GM19043 (cell line): ENCODE results near the gene CCDC78.

Experiments
- ATAC-seq: cut with Tn5 transposase; IDR thresholded peaks from one replicate; pipeline ENCODE4 v1.9.1; 2021; ENCODE audit warnings: low read depth; ENCODE audit not compliant: unreplicated experiment

The CCDC78 gene

DNA sequence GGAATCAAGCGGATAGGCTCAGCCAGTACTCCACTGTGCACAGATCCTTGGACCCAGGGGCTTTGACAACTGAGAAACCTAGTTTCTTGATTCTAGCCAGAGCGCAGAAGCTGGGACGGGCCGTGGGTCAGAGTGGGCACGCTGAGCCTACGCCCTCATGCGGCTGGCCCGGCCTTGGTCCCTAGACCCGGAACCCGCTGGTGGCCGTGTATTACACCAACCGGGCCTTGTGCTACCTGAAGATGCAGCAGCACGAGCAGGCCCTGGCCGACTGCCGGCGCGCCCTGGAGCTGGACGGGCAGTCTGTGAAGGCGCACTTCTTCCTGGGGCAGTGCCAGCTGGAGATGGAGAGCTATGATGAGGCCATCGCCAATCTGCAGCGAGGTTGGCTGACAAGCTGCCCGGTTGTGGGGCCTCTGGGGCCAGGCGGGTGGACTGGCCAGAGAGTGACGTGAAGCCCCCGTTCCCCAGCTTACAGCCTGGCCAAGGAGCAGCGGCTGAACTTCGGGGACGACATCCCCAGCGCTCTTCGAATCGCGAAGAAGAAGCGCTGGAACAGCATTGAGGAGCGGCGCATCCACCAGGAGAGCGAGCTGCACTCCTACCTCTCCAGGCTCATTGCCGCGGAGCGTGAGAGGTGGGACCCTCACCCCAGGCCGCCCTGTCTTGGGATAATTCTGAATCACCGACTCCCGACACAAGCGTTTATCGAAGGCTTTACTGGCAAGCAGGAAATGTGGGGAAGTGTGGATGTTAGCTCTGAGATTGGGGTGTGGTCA lies 45.1 kb downstream of the CCDC78 start:
- ATAC-seq, result no peak

DNA sequence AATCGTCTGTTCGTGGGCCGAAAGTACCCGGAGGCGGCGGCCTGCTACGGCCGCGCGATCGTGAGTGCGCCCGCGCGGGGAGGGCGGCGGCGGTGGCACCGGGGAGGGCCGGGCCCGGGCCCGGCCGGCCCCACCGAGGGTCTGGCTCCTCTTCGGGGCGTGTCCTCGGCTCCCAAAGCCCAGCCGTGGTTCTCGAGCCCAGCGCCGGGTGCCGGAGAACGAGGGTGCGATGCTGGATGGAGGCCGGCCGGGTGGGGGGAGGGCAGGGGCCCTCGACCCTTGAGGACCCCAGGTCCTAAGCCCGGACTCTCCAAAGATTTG lies 45.7 kb downstream of the CCDC78 start:
- ATAC-seq, result no peak

DNA sequence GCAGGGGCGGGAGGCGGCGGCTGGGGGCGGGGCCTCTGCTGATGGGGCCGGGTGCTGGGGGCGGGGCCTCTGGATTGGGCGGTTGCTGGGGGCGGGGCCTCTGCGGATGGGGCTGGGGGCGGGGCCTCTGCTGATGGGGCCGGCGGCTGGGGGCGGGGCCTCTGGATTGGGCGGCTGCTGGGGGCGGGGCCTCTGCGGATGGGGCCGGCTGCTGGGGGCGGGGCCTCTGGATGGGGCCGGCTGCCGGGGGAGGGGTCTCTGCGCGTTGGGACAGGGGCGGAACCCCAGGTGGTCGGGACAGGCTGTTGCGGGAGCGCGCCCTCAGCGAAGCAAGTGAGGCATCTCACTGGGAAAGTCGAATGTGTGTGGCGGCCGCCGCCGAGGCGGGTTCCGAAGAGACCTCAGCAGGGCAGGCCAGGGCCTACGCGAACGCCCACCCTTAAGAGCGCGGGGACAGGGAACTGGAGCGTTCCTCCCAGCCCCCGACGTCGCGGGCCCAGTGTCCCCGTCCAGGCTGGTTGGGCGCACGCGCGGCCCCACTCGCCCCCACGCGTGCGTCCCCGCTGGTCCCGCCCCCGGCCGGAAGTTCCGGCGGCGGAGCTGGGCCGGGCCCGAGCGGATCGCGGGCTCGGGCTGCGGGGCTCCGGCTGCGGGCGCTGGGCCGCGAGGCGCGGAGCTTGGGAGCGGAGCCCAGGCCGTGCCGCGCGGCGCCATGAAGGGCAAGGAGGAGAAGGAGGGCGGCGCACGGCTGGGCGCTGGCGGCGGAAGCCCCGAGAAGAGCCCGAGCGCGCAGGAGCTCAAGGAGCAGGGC lies 46.2 kb downstream of the CCDC78 start, which contains the start of gene STUB1:
Gene STUB1 (plus strand): TSS at position 597 of the 811 bp plus-strand sequence. CDS start 116 bp downstream, at position 713.
- peak; percentile 39 for ATAC-seq

- ATAC-seq, result no peak
Observed at GRCh38 chr16:678858-679813, 47.1 kb downstream of the CCDC78 start.

DNA sequence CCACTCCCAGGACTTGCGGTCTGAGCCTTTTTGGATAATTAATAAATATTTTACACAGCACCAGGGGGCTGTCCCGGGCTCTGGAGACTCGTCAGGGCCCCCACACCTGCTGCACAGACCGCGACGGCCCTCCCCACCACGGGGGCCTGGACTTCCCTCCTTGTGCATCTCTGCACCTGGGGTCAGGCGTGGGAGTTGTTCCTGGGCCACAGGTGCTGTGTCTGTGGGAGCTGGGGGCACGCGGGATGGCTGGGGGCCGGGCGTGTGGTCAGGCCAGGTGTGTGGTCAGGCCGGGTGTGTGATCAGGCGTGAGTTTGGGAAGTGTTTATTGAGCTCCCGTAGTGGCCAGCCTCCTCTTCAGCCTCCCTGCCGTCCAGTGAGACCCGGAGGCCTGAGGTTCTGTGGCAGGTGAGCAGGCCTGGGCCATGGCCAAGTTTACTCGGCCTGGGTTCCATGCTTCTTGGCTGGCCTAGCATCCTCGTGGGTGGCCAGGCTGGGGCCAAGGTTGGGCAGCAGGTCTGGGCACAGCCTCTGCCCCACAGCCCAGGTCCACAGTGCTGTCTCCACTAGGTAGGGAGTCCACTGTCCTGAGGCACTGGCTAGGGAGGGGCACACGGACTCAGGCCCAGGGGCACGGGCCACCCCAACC lies 47.9 kb downstream of the CCDC78 start:
- ATAC-seq, result no peak

DNA sequence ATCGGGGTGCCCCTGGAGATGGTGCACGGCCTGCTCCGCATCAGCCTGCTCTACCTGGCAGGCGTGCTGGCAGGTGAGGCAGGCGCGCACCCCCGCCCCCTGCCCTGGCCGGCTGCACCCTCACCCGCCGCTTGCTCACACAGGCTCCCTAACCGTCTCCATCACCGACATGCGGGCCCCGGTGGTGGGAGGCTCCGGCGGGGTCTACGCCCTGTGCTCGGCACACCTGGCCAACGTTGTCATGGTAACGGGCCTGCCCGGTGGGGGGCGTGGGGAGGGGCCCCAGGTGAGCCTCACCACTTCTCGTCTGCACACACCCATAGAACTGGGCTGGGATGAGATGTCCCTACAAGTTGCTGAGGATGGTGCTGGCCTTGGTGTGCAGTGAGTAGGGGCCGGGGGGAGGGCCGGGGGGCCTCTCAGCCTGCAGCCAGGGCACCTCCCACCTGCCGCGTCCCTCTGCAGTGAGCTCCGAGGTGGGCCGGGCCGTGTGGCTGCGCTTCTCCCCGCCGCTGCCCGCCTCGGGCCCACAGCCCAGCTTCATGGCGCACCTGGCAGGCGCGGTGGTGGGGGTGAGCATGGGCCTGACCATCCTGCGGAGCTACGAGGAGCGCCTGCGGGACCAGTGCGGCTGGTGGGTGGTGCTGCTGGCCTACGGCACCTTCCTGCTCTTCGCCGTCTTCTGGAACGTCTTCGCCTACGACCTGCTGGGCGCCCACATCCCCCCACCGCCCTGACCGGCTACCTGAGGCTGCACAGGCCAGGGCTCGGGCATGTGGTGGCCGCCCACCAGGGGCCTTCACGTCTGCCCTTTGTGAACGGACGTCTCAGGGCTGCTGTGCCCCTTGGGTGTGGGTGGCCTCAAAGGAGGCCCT lies 48.7 kb downstream of the CCDC78 start:
- no peak for ATAC-seq

DNA sequence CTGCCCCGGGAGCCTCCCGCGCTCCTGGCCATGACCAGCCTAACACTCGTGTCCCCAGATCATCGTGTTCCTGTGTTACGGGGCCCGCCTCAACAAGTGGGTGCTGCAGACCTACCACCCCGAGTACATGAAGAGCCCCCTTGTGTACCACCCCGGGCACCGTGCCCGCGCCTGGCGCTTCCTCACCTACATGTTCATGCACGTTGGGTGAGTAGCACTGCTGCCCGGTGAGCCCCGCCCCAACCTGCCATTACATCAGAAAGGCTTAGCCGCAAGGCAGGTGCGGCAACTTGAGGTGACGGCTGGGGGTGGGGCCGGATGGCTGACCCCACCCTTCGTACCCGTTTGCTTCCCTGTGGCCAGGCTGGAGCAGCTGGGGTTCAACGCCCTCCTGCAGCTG lies 49.3 kb downstream of the CCDC78 start:
- no peak for ATAC-seq

GRCh38 chr16:676565-676902 lies 49.7 kb downstream of the CCDC78 start:
- no peak for ATAC-seq

- ATAC-seq, result no peak
Observed at GRCh38 chr16:675884-676564, 50.2 kb downstream of the CCDC78 start.

GRCh38 chr16:674968-675883 lies 51.0 kb downstream of the CCDC78 start, which contains the start of gene RHBDL1:
TSS of gene RHBDL1 (plus strand) at chr16:675671. CDS start at chr16:675791, 120 bp downstream.
- ATAC-seq, result no peak

DNA sequence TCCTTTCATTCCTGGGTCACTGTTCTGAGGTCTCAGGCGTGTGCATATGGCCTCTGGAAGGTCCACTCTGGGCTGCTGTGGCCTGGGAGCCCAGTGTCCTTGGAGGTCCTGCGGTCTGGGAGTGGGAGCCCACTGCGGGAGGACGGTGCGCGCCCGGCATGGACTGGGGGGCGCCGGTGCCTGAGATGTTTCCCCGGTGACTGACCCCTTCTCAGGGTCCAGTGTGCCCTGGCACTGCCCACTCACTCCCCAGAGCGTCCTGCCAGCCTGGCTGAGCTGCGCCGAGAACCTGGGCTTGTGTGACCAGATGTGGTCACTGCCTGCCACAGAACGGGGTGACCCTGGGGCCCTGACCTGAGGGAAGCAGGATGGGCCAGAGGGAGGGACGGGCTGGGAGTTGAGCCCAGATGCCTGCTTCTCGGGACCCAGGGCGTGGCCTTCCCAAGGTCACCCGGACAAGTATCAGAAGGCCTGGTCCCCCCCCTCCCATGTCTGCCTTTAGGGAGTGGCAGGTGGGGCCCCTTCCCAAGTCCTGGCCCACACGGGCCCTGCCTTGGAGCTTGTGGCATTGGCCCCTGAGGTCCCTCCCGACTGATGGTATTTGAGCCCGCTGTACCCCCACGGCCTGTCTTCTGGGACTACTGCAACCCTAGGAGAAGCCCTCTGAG lies 51.9 kb downstream of the CCDC78 start:
- no peak for ATAC-seq

DNA sequence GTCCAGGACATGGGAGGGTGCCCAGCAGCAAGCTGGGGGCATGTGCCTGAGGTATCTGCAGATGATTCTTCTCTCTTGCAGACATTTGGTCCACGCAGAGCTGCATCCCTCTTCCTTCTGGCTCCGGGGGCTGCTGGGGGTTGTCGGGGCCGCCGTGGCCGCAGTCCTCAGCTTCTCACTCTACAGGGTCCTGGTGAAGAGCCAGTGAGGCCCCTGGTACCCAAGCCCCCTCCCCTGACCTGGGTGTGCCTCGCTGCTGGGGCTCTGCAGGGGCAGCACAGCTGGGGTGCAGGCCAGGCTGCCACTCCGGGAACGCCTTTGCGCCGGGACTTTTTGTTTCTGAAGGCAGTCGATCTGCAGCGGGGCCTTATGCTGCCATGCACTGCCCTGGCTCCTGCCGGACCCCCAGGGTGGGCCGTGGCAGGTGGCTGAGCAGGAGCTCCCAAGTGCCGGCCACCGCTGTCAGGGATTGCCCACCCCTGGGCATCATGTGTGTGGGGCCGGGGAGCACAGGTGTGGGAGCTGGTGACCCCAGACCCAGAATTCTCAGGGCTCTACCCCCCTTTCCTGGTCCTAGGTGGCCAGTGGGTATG lies 52.7 kb downstream of the CCDC78 start:
- no peak for ATAC-seq

DNA sequence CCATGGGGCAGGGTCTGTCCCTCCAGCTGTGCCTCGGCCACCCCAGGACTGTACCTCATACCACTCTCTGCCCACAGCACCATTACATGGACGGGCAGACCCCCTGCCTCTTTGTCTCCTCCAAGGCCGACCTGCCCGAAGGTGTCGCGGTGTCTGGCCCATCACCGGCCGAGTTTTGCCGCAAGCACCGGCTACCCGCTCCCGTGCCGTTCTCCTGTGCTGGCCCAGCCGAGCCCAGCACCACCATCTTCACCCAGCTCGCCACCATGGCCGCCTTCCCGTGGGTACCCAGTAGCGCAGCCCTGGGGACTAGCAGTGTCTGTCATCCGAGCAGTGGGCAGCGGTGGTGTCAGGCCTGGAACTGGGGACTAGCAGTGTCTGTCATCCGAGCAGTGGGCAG lies 53.4 kb downstream of the CCDC78 start:
- ATAC-seq, result no peak
